Fibroblast of mammary gland (primary cell): Measurements from ENCODE around the gene USP20.
A peak's percentile ranks its signal among the peaks of the same experiment; 100 is the strongest.

Source experiments
- DNase-seq: peaks from one replicate; pipeline ENCODE4 v3.0.0-alpha.2; 2010; ENCODE audit warnings: low read depth
- H3K4me3 ChIP-seq: 2 replicates; pipeline ENCODE4 v1.5.1; 2011; ENCODE audit warnings: low read depth, mild to moderate bottlenecking, low read length, moderate library complexity; ENCODE audit not compliant: control insufficient read depth
- TF ChIP-seq, protein P1 (sequence below): conservative IDR thresholded peaks from 2 replicates; pipeline ENCODE4 v1.5.1; 2011; ENCODE audit warnings: low read depth, low read length, inconsistent platforms; ENCODE audit not compliant: control insufficient read depth, insufficient read depth

Gene USP20

DNA sequence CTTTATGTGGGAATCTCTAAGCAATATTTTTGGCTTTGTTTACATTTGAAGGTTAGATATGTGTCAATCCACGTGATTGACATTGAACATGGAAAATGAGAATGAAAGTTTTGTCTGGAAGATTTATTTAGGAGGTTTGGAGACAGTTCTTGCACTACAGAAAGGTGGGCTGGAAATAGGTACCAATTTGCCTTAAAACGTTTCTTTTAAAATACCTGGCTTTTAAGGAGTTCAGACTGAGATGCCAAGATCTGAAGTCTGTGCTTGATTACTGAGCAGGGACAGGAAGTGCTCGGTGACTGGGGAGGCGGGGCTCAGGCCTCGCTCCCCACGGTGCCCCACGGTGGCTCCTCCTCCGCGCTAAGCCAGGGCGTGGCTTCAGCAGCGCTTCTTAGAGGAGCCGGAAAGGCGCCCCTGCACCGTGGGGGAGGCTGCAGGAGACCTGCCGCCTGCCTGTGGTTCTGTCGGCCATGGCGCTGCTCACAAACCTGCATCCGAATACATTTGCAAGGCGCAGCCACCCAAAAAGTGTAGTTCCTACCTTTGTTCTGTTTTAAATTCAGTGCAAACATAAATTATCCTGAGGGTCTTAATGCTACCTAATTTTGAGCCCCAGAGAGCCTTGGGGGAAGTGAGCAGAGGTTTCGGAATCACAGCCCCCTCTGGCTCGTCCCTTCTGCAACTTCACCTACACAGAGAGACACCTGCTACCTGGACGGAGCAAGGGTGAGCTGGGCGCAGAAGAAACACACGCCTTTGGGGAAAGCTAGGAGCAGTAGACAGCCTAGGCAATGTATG is 49.2 kb downstream of the USP20 start:
- peak; percentile 67 for DNase-seq
- peak overlapping the region; percentile 32 for H3K4me3 ChIP-seq
- TF ChIP-seq, protein P1, sequence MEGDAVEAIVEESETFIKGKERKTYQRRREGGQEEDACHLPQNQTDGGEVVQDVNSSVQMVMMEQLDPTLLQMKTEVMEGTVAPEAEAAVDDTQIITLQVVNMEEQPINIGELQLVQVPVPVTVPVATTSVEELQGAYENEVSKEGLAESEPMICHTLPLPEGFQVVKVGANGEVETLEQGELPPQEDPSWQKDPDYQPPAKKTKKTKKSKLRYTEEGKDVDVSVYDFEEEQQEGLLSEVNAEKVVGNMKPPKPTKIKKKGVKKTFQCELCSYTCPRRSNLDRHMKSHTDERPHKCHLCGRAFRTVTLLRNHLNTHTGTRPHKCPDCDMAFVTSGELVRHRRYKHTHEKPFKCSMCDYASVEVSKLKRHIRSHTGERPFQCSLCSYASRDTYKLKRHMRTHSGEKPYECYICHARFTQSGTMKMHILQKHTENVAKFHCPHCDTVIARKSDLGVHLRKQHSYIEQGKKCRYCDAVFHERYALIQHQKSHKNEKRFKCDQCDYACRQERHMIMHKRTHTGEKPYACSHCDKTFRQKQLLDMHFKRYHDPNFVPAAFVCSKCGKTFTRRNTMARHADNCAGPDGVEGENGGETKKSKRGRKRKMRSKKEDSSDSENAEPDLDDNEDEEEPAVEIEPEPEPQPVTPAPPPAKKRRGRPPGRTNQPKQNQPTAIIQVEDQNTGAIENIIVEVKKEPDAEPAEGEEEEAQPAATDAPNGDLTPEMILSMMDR, result no peak

DNA sequence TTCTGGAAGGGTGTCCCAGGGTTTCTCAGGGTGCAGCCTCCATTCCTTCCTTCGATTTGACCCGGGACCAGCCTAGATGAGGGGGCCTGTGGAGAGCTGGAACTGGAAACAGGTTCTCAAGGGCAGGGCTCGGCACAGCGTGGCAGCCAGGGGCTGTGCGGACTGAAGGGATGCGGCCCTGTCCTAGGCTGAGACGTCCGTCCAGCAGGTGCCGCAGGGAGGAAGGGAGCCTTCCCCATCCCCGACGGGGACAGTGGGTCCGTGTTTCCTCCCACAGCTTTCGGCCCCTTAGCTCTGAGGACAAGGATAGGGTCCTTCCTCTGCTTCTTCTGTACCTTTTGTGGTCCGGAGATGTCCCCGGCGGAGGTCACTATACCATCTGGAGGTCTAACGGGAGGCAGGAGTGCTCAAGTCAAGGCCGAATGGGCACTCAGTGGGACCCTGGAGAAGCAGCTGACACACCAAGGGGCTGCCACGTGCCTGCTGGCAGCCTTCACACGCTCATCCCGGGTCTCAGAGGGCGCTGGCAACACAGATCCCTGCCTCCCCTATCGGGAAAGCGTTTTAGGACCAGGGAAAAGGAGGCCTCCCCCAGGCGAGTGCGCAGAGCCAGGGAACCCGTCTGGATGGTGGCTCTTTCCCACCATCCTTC is 49.9 kb downstream of the USP20 start:
- H3K4me3 ChIP-seq, result peak overlapping the region; percentile 15
- DNase-seq, result no peak
- TF ChIP-seq, protein P1, result peak; percentile 18

DNA sequence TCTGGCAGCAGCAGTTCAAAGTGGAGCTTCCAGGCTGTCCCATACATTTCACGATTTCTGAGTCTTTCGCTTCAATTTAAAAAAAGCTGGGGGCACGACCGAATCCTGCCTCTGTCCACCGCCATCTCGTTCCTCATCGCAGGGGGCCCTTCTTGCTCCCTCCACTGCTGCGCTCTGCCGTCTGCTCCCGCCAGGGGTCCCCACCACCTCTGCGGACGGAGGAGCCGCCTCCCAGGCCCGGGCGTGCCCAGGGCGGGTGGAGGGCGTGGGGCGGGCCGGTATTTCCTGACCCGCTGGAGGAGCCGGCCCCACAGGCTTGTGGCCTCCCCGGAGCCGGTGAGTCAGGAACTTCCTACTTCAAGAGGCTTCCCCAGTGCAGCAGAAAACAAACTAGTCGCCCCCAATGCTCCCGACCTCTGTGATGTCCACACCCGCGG is 50.4 kb downstream of the USP20 start:
- H3K4me3 ChIP-seq, result peak overlapping the region; percentile 24
- TF ChIP-seq, protein P1, result peak; percentile 70
- peak; percentile 87 for DNase-seq

DNA sequence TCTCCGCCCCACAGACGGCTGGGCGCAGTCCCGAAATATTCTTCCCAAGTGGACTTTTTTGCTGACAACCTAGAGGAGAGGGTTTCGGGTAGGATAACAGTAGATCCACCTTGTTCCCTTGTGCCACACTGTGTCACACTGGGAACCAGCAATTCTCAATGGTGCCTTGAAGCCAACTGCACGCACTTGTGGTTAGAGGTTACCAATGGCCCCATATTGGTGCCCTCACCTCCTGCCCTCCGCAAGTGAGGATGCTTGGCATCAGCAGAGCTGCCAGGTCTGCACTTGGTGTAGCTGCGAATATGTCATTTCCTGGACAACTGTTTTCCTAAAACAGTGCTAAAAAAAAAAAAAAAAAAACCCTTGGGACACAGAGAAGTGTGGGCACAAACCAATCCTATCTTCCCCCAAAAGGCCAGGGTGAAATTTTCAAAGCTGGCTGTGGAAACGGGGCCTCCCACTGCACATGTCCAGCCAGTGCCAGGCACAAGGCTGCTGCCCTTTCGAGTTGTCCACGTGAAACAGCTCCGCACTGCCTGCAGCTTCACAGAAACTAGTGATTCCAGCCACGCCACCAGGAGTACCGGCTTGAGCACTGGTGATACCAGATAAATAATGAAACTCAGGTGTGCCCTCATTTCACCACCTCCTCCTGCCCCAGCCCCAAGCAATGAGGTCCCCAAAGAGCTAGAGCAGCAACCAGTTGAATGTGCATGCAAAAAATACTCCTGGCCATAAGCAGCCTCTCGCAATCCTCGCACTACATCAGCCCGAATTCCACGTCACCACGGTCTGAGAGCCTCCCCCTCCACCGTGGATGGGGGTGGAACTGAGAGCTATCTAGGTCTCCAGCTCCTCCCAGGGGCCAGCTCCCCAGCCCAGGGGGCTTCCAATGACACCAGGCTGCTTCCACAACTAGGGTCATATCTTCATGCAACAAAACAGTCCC is 51.2 kb downstream of the USP20 start:
- TF ChIP-seq, protein P1, result no peak
- no peak for DNase-seq
- peak overlapping the region; percentile 24 for H3K4me3 ChIP-seq

DNA sequence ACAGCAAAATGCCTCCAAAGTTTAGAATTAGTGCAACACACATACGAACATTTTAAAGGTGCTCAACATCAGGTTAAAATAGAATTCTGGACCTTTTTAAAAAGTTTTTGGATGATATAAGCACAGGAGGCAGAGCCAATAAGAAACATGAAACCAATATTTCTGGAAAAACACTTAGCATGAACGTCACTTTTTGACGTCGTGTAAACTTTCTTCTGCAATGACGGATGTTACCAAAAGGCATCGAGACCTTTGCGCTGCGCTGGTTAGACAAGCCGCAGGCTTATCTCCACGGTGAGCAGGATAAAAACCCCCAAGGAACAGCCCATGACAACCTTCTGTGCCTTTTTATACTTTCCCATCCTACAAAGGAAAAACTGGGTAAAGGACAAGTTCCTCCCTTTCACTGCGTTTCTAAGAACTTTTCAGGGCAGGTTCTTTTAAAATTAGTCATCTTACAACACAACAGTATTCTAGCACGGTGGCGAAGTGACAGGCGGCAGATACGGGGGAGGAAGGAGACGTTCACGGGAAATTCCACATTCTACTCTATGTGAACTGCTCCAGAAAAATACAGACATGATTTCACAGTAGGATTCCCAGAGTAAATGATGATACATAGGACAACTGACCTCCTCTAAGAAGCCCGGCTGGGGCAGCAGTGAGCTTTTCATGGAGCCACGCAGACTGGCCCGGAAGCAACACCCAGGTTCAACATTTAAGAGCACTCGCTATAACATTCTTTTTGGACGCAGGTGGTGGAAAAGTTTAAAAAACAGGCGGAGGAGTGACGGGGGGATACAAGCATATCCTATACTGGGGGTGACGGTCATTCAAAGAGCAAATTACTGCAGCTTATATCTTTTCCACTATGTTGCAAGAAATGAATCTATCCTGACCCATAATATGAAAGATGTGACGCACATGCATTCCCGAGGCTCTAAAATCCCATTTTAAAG is 52.4 kb downstream of the USP20 start:
- TF ChIP-seq, protein P1, result peak; percentile 29
- peak; percentile 54 for DNase-seq
- no peak overlapping the region for H3K4me3 ChIP-seq
